Mammary epithelial cell (primary cell): ENCODE data around the gene EMSY.

Source experiments
- EZH2 ChIP-seq: IDR thresholded peaks from 2 replicates; pipeline ENCODE4 v1.6.1; 2012; ENCODE audit warnings: low read length, inconsistent platforms, borderline replicate concordance
- TF ChIP-seq, protein P1 (sequence below), 2 donors: IDR thresholded peaks in 1 of 2; conservative IDR thresholded peaks in 1 of 2; 2 replicates each; pipeline ENCODE4 v1.5.1; 2011 to 2012; ENCODE audit warnings: inconsistent platforms in 2 of 2, low read length in 2 of 2, mild to moderate bottlenecking in 2 of 2, control low read depth in 1 of 2, low read depth in 1 of 2; ENCODE audit not compliant: insufficient read depth in 1 of 2; ENCODE audit errors: extremely low read depth in 1 of 2

DNA sequence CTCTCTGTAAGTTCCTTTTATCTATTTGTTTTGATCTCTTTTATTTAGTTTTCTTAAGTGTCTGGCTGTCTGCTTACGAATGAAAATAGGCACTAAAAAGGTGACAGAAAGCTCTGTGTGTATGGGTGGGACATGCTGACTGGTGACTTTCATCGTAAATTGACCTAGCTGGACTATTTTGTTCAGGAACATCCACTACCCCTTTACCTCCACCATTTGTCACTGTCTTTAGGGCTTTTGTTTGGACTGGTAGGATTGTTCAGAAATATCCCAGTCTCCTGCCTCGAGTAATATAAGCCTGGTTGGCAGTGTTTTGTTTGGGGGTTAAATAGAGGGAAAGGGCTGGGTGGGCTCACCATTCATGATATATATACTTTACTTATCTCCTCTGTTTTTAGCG, 20.9 kb downstream of the EMSY start:
- TF ChIP-seq, protein P1, sequence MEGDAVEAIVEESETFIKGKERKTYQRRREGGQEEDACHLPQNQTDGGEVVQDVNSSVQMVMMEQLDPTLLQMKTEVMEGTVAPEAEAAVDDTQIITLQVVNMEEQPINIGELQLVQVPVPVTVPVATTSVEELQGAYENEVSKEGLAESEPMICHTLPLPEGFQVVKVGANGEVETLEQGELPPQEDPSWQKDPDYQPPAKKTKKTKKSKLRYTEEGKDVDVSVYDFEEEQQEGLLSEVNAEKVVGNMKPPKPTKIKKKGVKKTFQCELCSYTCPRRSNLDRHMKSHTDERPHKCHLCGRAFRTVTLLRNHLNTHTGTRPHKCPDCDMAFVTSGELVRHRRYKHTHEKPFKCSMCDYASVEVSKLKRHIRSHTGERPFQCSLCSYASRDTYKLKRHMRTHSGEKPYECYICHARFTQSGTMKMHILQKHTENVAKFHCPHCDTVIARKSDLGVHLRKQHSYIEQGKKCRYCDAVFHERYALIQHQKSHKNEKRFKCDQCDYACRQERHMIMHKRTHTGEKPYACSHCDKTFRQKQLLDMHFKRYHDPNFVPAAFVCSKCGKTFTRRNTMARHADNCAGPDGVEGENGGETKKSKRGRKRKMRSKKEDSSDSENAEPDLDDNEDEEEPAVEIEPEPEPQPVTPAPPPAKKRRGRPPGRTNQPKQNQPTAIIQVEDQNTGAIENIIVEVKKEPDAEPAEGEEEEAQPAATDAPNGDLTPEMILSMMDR (conservative IDR thresholded peaks at IDR 0.05 in 1 of 2, IDR thresholded peaks at IDR 0.05 in 1 of 2; ENCODE audit: extremely low read depth in 1 of 2, insufficient read depth in 1 of 2, low read depth in 1 of 2, low read length in 2 of 2): no peak
- no peak for TF ChIP-seq EZH2
